ENCODE data around the gene LAMA3. TPM values are rescaled to one million over a fixed set of nuclear protein-coding genes. Genes with fewer than 3 reads are reported as not detected.

LAMA3 gene
- total and polyA plus RNA-seq, 2 of the 13 experiments (the other 11 are each of a cell fraction or from before 2014, with no cell fraction given) = 0.45 to 2.2 TPM

- no peaks in the 10 kb centered on the region for H4K20me1 ChIP-seq (ENCODE audit: insufficient read depth, low read length)
- TF ChIP-seq MIER2 (CRISPR knock-in tag; IDR thresholded peaks at IDR 0.05) (no peak), ZBTB21 (CRISPR knock-in tag; IDR thresholded peaks at IDR 0.05) (no peak), IKZF5 (CRISPR knock-in tag; IDR thresholded peaks at IDR 0.05) (no peak), TRIM22 (IDR thresholded peaks at IDR 0.05) (no peak), ZBTB40 (IDR thresholded peaks at IDR 0.05) (no peak), ZBTB40 (CRISPR knock-in tag; IDR thresholded peaks at IDR 0.05) (no peak), ESRRA (CRISPR knock-in tag; IDR thresholded peaks at IDR 0.05; ENCODE audit: low read depth) (no peak), ISX (CRISPR knock-in tag; conservative IDR thresholded peaks at IDR 0.05) (no peak), RELA (CRISPR knock-in tag; IDR thresholded peaks at IDR 0.05) (no peak), ZNF124 (CRISPR knock-in tag; IDR thresholded peaks at IDR 0.05) (no peak), IRF9 (CRISPR knock-in tag; IDR thresholded peaks at IDR 0.05; ENCODE audit: borderline replicate concordance) (no peak), SAFB2 (CRISPR knock-in tag; IDR thresholded peaks at IDR 0.05; ENCODE audit: borderline replicate concordance, low read depth) (no peak), ZNF563 (CRISPR knock-in tag; IDR thresholded peaks at IDR 0.05) (no peak)
Measured at GRCh38 chr18:23861805-23862470, 172.7 kb downstream of the LAMA3 start.

More at GRCh38 chr18:23861805-23862470, 172.7 kb downstream of the LAMA3 start:
- Histone ChIP-seq H3K36me3 (replicated peaks in 1 of 2; ENCODE audit: control insufficient read depth in 1 of 2, insufficient read depth in 2 of 2, low read length in 2 of 2) (no peaks in the 10 kb centered on the region), H3K9ac (ENCODE audit: insufficient read depth, low read depth, low read length) (no peak overlapping the region), H3K27ac (ENCODE audit: extremely low read length, insufficient read depth, low read length) (no peak overlapping the region), H3K9me3 (ENCODE audit: low read length) (no peaks in the 10 kb centered on the region), H2AFZ (ENCODE audit: low read length) (no peak overlapping the region), H3K4me1 (ENCODE audit: insufficient read depth, low read length) (peaks cover 39% of the 10 kb centered on the region), H3K4me2 (ENCODE audit: low read depth, low read length) (no peak overlapping the region), H3K79me2 (ENCODE audit: insufficient read depth, low read length) (no peaks in the 10 kb centered on the region), H3K4me3 (replicated peaks in 1 of 3; ENCODE audit: insufficient read depth in 1 of 3, low read depth in 2 of 3, low read length in 3 of 3) (no peak overlapping the region), H3K27me3 (ENCODE audit: control insufficient read depth in 1 of 2, insufficient read depth in 2 of 2, low read length in 2 of 2) (no peaks in the 10 kb centered on the region)
- in situ Hi-C loops (cut with HindIII; ENCODE audit: extremely low pct_ligation_motif_present, low pct_unique_long_range_greater_than_20kb) = no loop called here
- no TSS peak for BruUV-seq (replicated peaks)
- CTCF ChIA-PET (ENCODE audit: low intra/inter-chr PET ratio, low total read pairs) = no interaction called here
- no peak for DNase-seq (ENCODE audit: low spot score)
- 40% methylated on average over 5 of the region's 6 CpGs for WGBS (ENCODE audit: low lambda C conversion rate)
- intact Hi-C loops (cut with micrococcal nuclease; ENCODE audit: unreplicated experiment) = no loop called here
- no peak for ATAC-seq
- no peak for FAIRE-seq
- POLR2A ChIA-PET = no interaction called here
